Loucy (cell line): ENCODE measurements around the gene MYO10.

Experiments
- H2AFZ ChIP-seq: fragments of 200-600 bp; sonication (generic); 2 replicates; pipeline ENCODE4 v1.6.0; 2016; ENCODE audit warnings: antibody characterized with exemption, mild to moderate bottlenecking, low read length, moderate library complexity
- H3F3A ChIP-seq: fragments of 200-600 bp; 2 replicates; pipeline ENCODE4 v1.6.0; 2016; ENCODE audit warnings: antibody characterized with exemption, low read depth, mild to moderate bottlenecking
- H3K27me3 ChIP-seq: fragments of 200-600 bp; sonication (generic); 2 replicates; pipeline ENCODE4 v1.6.1; 2014; ENCODE audit warnings: low read length, mild to moderate bottlenecking; ENCODE audit not compliant: insufficient read depth, poor library complexity, severe bottlenecking
- H3K36me3 ChIP-seq: fragments of 200-600 bp; sonication (generic); 2 replicates; pipeline ENCODE4 v1.6.1; 2016; ENCODE audit warnings: low read length; ENCODE audit not compliant: insufficient read depth
- H3K4me1 ChIP-seq: fragments of 200-600 bp; sonication (generic); 2 replicates; pipeline ENCODE4 v1.5.1; 2014; ENCODE audit warnings: low read length, mild to moderate bottlenecking; ENCODE audit not compliant: insufficient read depth, poor library complexity, severe bottlenecking
- H3K4me2 ChIP-seq: fragments of 200-600 bp; sonication (generic); 2 replicates; pipeline ENCODE4 v1.6.0; 2014; ENCODE audit warnings: antibody characterized with exemption, low read length, low read depth, mild to moderate bottlenecking; ENCODE audit not compliant: poor library complexity, severe bottlenecking
- H3K4me3 ChIP-seq: fragments of 200-600 bp; sonication (generic); 2 replicates; pipeline ENCODE4 v1.5.1; 2014; ENCODE audit warnings: low read length, mild to moderate bottlenecking, mixed read lengths; ENCODE audit not compliant: poor library complexity, severe bottlenecking
- H3K79me2 ChIP-seq: fragments of 200-600 bp; sonication (generic); 2 replicates; pipeline ENCODE4 v1.6.1; 2014; ENCODE audit warnings: low read length; ENCODE audit not compliant: insufficient read depth
- H3K9ac ChIP-seq: fragments of 200-600 bp; sonication (generic); 2 replicates; pipeline ENCODE4 v1.6.0; 2014; ENCODE audit warnings: mild to moderate bottlenecking, low read depth, low read length, moderate library complexity; ENCODE audit not compliant: poor library complexity, severe bottlenecking
- H3K9me2 ChIP-seq: fragments of 200-600 bp; sonication (generic); replicated peaks from 2 replicates; pipeline ENCODE4 v1.6.1; 2016; ENCODE audit warnings: low read depth, low read length, mixed read lengths
- H3K9me3 ChIP-seq: fragments of 200-600 bp; sonication (generic); 2 replicates; pipeline ENCODE4 v1.6.1; 2014; ENCODE audit warnings: mild to moderate bottlenecking, antibody characterized with exemption, low read length, low read depth; ENCODE audit not compliant: insufficient read depth
- H4K20me1 ChIP-seq: fragments of 200-600 bp; sonication (generic); 2 replicates; pipeline ENCODE4 v1.6.0; 2014; ENCODE audit warnings: antibody characterized with exemption, low read length, mild to moderate bottlenecking; ENCODE audit not compliant: insufficient read depth, poor library complexity, severe bottlenecking
- EZH2phosphoT487 ChIP-seq: fragments of 200-600 bp; IDR thresholded peaks from 2 replicates; pipeline ENCODE4 v1.6.1; 2018; ENCODE audit warnings: antibody characterized with exemption, mild to moderate bottlenecking, moderate library complexity, borderline replicate concordance
- TF ChIP-seq, protein P1 (sequence below): fragments of 200-600 bp; sonication (generic); conservative IDR thresholded peaks from 2 replicates; pipeline ENCODE4 v1.5.1; 2014; ENCODE audit warnings: mild to moderate bottlenecking, antibody characterized with exemption, low read length

The MYO10 gene

DNA sequence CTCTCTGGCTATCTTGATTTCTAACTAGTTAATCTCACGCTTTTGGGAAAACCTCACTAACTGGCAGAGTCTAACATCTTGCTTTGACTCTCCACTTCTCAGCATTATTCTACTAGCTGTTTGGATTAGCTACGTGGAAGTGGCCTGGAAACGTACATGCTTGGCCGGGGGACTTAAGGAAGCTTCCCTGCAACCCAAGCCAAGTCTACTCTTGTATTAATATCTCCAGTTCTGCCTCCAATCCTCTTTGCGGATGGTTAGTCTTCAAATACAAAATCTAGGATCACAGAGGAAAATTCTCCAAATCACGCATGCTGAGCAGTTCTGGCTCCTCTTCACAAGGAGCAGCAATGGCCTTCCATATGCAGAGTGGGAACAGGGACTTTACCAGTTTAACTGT lies 267.5 kb downstream of the MYO10 start:
- no peaks in the 10 kb centered on the region for H3K4me1 ChIP-seq
- no peaks in the 10 kb centered on the region for H3K27me3 ChIP-seq
- no peaks in the 10 kb centered on the region for H3K9me2 ChIP-seq
- TF ChIP-seq, protein P1, sequence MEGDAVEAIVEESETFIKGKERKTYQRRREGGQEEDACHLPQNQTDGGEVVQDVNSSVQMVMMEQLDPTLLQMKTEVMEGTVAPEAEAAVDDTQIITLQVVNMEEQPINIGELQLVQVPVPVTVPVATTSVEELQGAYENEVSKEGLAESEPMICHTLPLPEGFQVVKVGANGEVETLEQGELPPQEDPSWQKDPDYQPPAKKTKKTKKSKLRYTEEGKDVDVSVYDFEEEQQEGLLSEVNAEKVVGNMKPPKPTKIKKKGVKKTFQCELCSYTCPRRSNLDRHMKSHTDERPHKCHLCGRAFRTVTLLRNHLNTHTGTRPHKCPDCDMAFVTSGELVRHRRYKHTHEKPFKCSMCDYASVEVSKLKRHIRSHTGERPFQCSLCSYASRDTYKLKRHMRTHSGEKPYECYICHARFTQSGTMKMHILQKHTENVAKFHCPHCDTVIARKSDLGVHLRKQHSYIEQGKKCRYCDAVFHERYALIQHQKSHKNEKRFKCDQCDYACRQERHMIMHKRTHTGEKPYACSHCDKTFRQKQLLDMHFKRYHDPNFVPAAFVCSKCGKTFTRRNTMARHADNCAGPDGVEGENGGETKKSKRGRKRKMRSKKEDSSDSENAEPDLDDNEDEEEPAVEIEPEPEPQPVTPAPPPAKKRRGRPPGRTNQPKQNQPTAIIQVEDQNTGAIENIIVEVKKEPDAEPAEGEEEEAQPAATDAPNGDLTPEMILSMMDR, result no peak
- TF ChIP-seq EZH2phosphoT487, result no peak
- H3K9ac ChIP-seq, result no peak overlapping the region
- H3K79me2 ChIP-seq, result no peaks in the 10 kb centered on the region
- H4K20me1 ChIP-seq, result no peaks in the 10 kb centered on the region
- H3K36me3 ChIP-seq, result no peaks in the 10 kb centered on the region
- no peaks in the 10 kb centered on the region for H3K9me3 ChIP-seq
- no peak overlapping the region for H2AFZ ChIP-seq
- H3F3A ChIP-seq, result no peaks in the 10 kb centered on the region
- no peak overlapping the region for H3K4me3 ChIP-seq
- no peak overlapping the region for H3K4me2 ChIP-seq

GRCh38 chr5:16668194-16668593 lies 267.9 kb downstream of the MYO10 start:
- H3K27me3 ChIP-seq, result no peaks in the 10 kb centered on the region
- no peaks in the 10 kb centered on the region for H3K9me3 ChIP-seq
- H3F3A ChIP-seq, result no peaks in the 10 kb centered on the region
- TF ChIP-seq, protein P1, result no peak
- no peak for TF ChIP-seq EZH2phosphoT487
- H3K36me3 ChIP-seq, result no peaks in the 10 kb centered on the region
- no peaks in the 10 kb centered on the region for H3K9me2 ChIP-seq
- no peak overlapping the region for H2AFZ ChIP-seq
- H3K4me2 ChIP-seq, result no peak overlapping the region
- H4K20me1 ChIP-seq, result no peaks in the 10 kb centered on the region
- no peaks in the 10 kb centered on the region for H3K79me2 ChIP-seq
- no peak overlapping the region for H3K9ac ChIP-seq
- no peaks in the 10 kb centered on the region for H3K4me1 ChIP-seq
- no peak overlapping the region for H3K4me3 ChIP-seq

DNA sequence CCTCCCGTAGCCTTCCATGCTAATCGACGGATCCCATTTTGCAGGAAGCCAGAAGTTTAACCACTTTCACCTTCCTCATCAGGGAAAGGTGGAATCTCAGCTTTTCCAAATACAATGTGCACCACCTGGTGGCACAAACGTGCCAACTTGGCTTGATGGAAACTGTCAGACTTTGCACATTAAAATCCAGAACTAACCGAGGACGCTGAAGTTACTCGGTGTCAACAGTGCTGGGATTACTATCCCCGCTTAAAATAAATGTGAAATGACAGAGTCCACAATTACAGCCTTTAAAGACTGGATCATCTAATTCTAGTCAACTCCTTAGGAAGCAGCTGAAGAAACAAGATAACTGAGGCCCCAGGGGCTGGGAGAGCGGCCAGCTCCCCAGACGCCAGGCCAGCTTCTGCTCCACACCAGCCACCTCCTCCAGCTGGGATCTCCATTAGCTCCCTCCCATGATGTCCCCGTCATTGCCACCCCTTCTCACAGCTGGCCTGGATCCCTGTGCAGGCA lies 269.1 kb downstream of the MYO10 start:
- Histone ChIP-seq H3K4me1 (no peaks in the 10 kb centered on the region), H3K4me3 (no peak overlapping the region), H3K9me3 (no peaks in the 10 kb centered on the region), H3K36me3 (no peaks in the 10 kb centered on the region), H3K4me2 (no peak overlapping the region), H3K9me2 (no peaks in the 10 kb centered on the region), H2AFZ (no peak overlapping the region), H4K20me1 (no peaks in the 10 kb centered on the region), H3K79me2 (no peaks in the 10 kb centered on the region), H3K9ac (no peak overlapping the region), H3K27me3 (no peaks in the 10 kb centered on the region), H3F3A (no peaks in the 10 kb centered on the region)
- TF ChIP-seq, protein P1, result peak; percentile 49
- TF ChIP-seq EZH2phosphoT487, result no peak
